ENCODE data around the gene GATAD2B. TPM values are rescaled to one million over a fixed set of nuclear protein-coding genes. Genes with fewer than 3 reads are reported as not detected.

GATAD2B gene
- total RNA-seq, 1 donor from 2014 or later: 47.0 TPM

- Mint-ChIP-seq H3K4me1 (ENCODE audit: low read depth) (peaks cover 14% of the 10 kb centered on the region), H3K27me3 (ENCODE audit: low read depth) (no peaks in the 10 kb centered on the region), H3K36me3 (ENCODE audit: low read depth) (peaks cover 3% of the 10 kb centered on the region), H3K4me3 (ENCODE audit: unreplicated experiment) (no peak overlapping the region), H3K9me3 (ENCODE audit: low read depth) (no peaks in the 10 kb centered on the region), H3K27ac (ENCODE audit: unreplicated experiment) (no peak overlapping the region)
- TF ChIP-seq CTCF (IDR thresholded peaks at IDR 0.05): no peak
- DNase-seq (ENCODE audit: low spot score): no peak
These were observed 34.2 kb downstream of the GATAD2B start for GRCh38 chr1:153888533-153888932.

GRCh38 chr1:153886127-153886526 lies 36.6 kb downstream of the GATAD2B start:
- Mint-ChIP-seq H3K4me1 (ENCODE audit: low read depth) (peaks cover 14% of the 10 kb centered on the region), H3K36me3 (ENCODE audit: low read depth) (peaks cover 1% of the 10 kb centered on the region), H3K27ac (ENCODE audit: unreplicated experiment) (no peak overlapping the region), H3K27me3 (ENCODE audit: low read depth) (no peaks in the 10 kb centered on the region), H3K4me3 (ENCODE audit: unreplicated experiment) (no peak overlapping the region), H3K9me3 (ENCODE audit: low read depth) (no peaks in the 10 kb centered on the region)
- no peak for TF ChIP-seq CTCF (IDR thresholded peaks at IDR 0.05)
- no peak for DNase-seq (ENCODE audit: low spot score)

GRCh38 chr1:153883223-153883622 lies 39.5 kb downstream of the GATAD2B start:
- DNase-seq (ENCODE audit: low spot score): no peak
- Mint-ChIP-seq H3K4me1 (ENCODE audit: low read depth) (peaks cover 9% of the 10 kb centered on the region), H3K9me3 (ENCODE audit: low read depth) (no peaks in the 10 kb centered on the region), H3K36me3 (ENCODE audit: low read depth) (no peaks in the 10 kb centered on the region), H3K27ac (ENCODE audit: unreplicated experiment) (no peak overlapping the region), H3K4me3 (ENCODE audit: unreplicated experiment) (no peak overlapping the region), H3K27me3 (ENCODE audit: low read depth) (no peaks in the 10 kb centered on the region)
- no peak for TF ChIP-seq CTCF (IDR thresholded peaks at IDR 0.05)

- Mint-ChIP-seq H3K27ac (ENCODE audit: unreplicated experiment) (no peak overlapping the region), H3K9me3 (ENCODE audit: low read depth) (no peaks in the 10 kb centered on the region), H3K4me1 (ENCODE audit: low read depth) (peaks cover 10% of the 10 kb centered on the region), H3K27me3 (ENCODE audit: low read depth) (no peaks in the 10 kb centered on the region), H3K4me3 (ENCODE audit: unreplicated experiment) (no peak overlapping the region), H3K36me3 (ENCODE audit: low read depth) (no peaks in the 10 kb centered on the region)
- DNase-seq (ENCODE audit: low spot score): no peak
- TF ChIP-seq CTCF (IDR thresholded peaks at IDR 0.05): no peak
These were observed 40.4 kb downstream of the GATAD2B start for GRCh38 chr1:153882296-153882912.

- no peak for TF ChIP-seq CTCF (IDR thresholded peaks at IDR 0.05)
- no peaks in the 10 kb centered on the region for H3K36me3 Mint-ChIP-seq (ENCODE audit: low read depth)
- no peak overlapping the region for H3K4me3 Mint-ChIP-seq (ENCODE audit: unreplicated experiment)
- H3K27ac Mint-ChIP-seq (ENCODE audit: unreplicated experiment): no peak overlapping the region
- H3K9me3 Mint-ChIP-seq (ENCODE audit: low read depth): no peaks in the 10 kb centered on the region
- DNase-seq (ENCODE audit: low spot score): no peak
- peaks cover 4% of the 10 kb centered on the region for H3K4me1 Mint-ChIP-seq (ENCODE audit: low read depth)
- no peaks in the 10 kb centered on the region for H3K27me3 Mint-ChIP-seq (ENCODE audit: low read depth)
These were observed 41.0 kb downstream of the GATAD2B start for GRCh38 chr1:153881751-153882150.
